Activated T-cell treated with anti-CD3 and anti-CD28 coated beads, Interleukin-2, amount 50 U/mL, for 1 hour (primary cell): Measurements from ENCODE around the gene CCDC6.
"Not testable (repeated sequence)": the region's sequence is repeated elsewhere in the genome, so short reads cannot be mapped to it uniquely, and the experiment has no call there.

Source experiments
- DNase-seq: peaks from one replicate; pipeline ENCODE4 v3.0.0-alpha.2; 2020

Gene CCDC6

GRCh38 chr10:59805014-59805413, 101.3 kb downstream of the CCDC6 start:
- DNase-seq: no peak

GRCh38 chr10:59804220-59804619, 102.1 kb downstream of the CCDC6 start:
- no peak for DNase-seq

DNA sequence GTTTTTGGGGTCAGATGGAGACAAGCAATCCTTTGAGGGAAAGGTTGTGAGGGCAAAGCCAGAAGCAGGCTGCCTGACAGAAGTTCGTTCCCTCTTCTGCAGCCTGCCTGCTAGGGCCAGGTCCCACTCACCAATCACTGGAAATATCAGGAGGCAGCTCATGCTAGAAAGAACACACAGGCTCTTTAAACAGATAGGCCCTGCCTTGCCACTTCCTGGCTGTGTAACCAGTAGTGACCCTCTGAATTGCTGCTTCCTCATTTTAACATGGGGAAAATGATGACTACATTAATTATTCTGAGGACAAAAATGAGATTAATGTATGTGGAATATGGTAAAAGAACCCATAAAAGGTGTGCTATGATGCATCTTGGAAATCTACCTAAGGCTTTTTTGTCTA, 102.6 kb downstream of the CCDC6 start:
- no peak for DNase-seq

DNA sequence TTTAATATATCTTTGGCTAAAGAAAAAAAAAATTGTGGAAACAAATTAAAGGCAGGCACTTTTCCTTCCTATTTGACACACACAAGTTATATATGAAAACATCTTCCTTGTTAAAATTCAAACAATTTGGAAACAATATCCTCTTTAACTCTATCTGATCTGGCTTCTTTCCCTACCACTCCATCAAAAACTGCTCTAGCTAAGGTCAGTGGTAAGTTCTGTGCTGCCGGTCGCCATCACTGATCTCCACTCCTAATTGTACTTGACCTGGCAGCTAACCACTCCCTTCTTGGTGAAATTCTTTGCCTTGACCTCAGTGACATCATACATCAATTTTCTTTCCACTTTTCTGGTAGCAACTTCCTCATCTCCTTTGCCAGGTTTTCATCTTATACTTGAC, 105.2 kb downstream of the CCDC6 start:
- no peak for DNase-seq

DNA sequence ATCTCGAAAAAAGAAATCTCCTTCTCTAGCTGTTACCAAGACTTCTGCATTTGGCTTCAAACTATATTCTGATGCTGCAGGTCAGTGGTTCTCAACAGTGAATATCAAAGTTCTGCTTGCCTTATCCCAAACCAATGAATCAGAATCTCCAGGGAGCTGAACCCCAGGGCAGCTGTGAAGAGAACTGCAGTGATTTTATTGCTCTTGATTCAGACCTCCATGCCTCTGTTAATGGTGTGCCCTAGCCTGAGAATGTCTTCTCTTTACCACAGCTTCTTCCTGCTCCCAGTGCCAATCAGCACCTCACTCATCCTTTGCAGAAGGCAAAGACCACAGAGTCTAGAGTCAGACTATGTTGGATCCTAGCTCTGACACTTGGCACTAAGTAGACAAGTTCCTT, 106.9 kb downstream of the CCDC6 start:
- DNase-seq: no peak

- no peak for DNase-seq
Observed at GRCh38 chr10:59793919-59794318, 112.4 kb downstream of the CCDC6 start.

DNA sequence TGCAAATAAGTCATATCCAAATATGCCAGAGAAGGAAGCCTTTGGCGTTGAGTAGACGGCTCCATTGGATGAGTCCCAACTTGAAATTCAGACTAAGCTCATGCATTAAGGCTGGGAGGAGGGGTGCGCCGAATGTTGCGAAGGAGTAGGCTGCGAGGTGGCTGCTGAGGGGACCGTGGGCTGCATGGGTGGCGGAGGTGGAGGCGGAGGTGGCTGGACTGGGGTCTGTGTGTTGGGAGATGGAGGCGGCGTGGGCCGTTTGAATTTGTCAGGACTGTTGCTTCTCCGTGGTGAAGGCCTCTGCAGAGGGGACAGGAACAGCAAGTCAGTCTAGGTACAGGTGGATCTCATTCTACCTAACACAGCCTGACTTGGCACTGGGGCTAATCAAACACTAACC, 113.5 kb downstream of the CCDC6 start:
- no peak for DNase-seq

- DNase-seq: no peak
Observed at GRCh38 chr10:59791601-59792000, 114.8 kb downstream of the CCDC6 start.

DNA sequence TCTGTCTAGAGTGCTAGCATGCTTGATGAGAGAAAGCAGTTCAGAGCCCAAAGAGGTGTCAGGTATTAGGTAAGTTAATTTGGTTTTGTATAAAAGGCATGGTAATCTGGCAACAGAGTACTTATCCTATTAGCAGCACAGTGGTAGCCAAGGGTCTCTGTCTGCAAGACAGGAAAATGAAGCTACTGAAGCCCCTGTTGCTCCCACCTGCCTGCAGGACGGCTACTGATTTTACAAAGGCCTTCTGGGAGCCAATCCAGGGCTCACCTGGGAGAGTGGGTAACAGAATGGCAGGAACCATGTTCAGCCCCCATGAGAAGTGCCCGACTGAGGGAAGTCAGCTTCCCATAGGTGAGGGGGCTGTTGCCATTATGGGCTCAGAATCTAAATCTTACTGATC, 116.3 kb downstream of the CCDC6 start:
- DNase-seq: not testable (repeated sequence)

- not testable (repeated sequence) for DNase-seq
Observed at GRCh38 chr10:59788914-59789313, 117.4 kb downstream of the CCDC6 start.

DNA sequence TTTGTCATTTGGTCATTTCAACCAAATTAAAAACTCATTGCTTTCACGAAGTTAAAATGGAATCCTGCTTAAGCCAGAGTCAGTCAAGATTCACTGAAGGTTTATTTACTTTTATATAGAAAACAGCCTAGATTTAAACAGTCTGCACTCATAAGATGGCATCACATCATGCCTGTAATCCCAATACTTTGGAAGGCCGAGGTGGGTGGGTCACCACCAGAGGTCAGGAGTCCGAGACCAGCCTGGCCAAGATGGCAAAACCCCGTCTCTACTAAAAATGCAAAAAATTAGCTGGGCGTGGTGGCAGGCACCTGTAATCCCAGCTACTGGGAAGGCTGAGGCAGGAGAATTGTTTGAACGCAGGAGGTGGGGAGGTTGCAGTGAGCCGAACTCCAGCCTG, 119.3 kb downstream of the CCDC6 start:
- DNase-seq: not testable (repeated sequence)

DNA sequence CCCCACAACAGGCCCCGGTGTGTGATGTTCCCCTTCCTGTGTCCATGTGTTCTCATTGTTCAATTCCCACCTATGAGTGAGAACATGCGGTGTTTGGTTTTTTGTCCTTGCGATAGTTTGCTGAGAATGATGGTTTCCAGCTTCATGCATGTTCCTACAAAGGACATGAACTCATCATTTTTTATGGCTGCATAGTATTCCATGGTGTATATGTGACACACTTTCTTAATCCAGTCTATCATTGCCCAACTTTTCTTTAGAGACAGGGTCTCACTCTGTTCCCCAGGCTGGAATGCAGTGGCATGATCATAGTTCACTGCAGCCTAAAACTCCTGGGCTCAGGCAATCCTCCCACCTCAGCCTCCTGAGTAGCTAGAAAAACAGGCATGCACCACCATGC, 120.9 kb downstream of the CCDC6 start:
- DNase-seq: not testable (repeated sequence)

DNA sequence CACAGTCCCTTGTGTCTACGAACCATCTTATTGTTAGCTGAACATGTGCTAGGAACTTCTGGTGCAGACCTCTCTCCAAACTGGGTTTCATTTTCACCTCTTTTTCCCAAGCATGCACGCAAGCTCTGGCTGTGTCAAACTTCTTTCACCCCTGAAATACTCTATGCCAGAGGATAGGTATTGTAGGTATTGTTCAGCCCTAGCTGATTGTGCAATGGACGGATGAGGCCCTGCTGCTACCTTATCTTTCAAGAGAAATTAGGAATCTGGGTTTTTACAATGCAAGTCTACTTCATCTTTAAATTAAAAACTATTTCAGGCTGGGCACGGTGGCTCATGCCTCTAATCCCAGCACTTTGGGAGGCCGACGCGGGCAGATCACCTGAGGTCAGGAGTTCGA, 124.8 kb downstream of the CCDC6 start:
- DNase-seq: no peak

DNA sequence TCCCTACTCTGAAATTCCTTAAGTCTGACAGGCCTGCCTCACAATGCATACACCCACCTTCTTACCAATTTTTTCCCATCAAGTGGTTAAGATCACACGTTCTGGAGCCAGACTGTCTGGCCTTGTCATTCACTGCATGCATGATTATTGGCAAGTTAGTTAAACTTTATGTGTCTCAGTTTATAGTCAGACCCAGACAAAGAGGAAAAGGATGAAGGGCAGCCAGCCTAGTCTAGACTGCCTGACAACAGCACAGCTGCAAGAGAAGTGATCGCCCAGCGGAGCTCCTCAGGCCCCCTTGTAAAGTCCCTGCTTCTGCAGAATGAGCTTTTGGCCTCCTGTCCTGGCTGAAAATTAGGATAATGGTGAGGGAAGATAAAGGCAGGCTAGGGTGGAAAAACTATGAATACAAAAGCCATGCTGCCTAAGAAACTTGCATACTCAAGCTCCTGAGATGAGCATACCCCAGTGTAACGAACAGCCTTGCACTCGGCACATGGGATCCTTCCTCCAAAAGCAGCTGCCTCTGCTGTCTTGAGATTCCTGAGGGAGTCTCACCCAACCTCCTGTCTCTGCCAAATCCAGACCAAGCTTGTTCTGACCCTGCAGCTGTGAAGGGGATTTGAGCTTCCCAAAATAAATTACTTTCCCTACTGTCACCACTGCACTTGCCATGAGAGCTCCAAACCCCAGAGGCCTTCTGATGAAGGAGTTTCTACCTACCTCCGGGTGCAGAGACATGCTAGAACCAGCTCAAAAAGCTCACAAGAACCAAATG, 126.4 kb downstream of the CCDC6 start:
- no peak for DNase-seq

GRCh38 chr10:59774451-59774850, 131.9 kb downstream of the CCDC6 start:
- no peak for DNase-seq

DNA sequence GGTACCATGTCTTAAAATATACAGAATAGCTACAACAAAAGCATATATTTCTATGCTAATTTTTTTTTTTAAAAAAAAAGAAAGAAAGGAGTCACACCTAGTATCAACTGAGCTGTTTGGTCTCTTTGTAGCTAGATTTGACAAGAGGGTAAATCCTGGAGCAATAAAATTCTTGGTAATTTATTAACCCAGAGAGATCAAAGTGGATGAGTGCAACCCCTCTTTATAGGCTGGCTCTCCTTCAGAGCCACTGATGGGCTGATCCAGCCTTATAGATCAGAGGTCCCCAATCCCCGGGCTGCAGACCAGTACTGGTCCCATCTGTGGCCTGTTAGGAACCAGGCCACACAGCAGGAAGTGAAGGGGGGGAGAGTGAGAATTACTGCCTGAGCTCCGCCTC, 133.3 kb downstream of the CCDC6 start:
- DNase-seq: no peak

DNA sequence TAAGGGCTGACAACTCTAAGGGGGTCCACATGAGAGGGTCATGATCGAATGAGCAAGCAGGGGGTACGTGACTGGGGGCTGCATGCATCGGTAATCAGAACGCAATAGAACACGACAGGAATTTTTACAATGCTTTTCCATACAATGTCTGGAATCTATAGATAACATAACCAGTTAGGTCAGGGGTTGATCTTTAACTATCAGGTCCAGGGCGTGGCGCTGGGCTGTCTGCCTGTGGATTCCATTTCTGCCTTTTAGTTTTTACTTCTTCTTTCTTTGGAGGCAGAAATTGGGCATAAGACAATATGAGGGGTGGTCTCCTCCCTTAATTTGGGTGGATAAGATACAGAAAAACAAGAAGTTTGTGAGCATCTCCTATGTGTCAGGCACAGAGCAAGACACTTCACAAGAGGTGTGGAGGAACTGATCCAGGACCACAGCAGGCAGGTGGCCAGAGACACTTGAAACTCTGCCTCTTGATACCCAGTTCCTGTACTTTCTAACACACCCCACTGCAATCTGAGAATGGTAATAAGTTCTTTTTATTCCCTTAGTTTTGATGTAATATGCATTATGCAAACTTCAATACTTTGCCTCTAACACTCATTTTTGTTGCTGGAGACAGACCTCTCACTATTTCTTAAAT, 135.1 kb downstream of the CCDC6 start:
- DNase-seq: no peak

GRCh38 chr10:59770689-59771088, 135.7 kb downstream of the CCDC6 start:
- DNase-seq: no peak

- DNase-seq: no peak
Observed at GRCh38 chr10:59762505-59762904, 143.9 kb downstream of the CCDC6 start.

DNA sequence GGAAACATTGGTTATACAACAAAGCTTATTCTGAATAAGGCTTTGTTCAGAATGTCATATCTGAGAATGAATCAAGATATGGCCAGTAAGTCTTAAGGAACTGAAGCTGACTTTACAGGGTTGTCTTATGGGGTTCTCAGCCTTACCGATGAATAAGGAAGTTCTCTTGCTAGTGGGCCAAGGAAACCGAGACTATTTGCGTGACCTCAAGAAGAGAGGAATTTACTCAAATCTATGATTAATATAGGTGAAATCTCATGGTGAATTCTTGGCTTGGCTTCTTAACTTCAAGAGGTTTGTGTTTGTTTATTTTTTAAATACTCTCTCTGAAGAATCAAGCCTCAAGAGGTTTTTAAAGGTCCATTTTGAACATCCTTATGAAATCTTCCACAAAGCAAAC, 148.4 kb downstream of the CCDC6 start:
- no peak for DNase-seq

GRCh38 chr10:59754951-59755350, 151.4 kb downstream of the CCDC6 start:
- DNase-seq: no peak

- no peak for DNase-seq
Observed at GRCh38 chr10:59753267-59753666, 153.1 kb downstream of the CCDC6 start, which contains the start of gene MRLN. Gene MRLN, minus strand, starts transcription at chr10:59753455.

- no peak for DNase-seq
Observed at GRCh38 chr10:59752278-59752940, 153.9 kb downstream of the CCDC6 start.
